ENCODE measurements around the gene MAGEB17. TPM values are rescaled to one million over a fixed set of nuclear protein-coding genes. Genes with fewer than 3 reads are reported as not detected.
"Not testable (repeated sequence)": the region's sequence is repeated elsewhere in the genome, so short reads cannot be mapped to it uniquely, and the experiment has no call there.

MAGEB17 gene
- total RNA-seq, 1 experiment from 2014 or later = not detected

GRCh38 chrX:16144420-16144819 lies 22.9 kb upstream of the MAGEB17 start:
- H3K9ac ChIP-seq (ENCODE audit: low read length) = no peak overlapping the region
- H3K79me2 ChIP-seq (ENCODE audit: insufficient read depth, low read length) = no peaks in the 10 kb centered on the region
- RAD21 ChIA-PET (ENCODE audit: low non-redundant PET in 1 of 2, low total read pairs in 2 of 2, uncharacterized antibody in 2 of 2, unreplicated experiment in 2 of 2) = no interaction called here
- H4K20me1 ChIP-seq (ENCODE audit: insufficient read depth) = no peaks in the 10 kb centered on the region
- no peak overlapping the region for H3K27ac ChIP-seq (ENCODE audit: low read depth, low read length)
- CTCF ChIA-PET = no interaction called here
- no peak overlapping the region for H3K4me2 ChIP-seq (ENCODE audit: low read length)
- POLR2A ChIA-PET = no interaction called here
- H3K27me3 ChIP-seq (ENCODE audit: insufficient read depth, low read length) = no peaks in the 10 kb centered on the region
- intact Hi-C loops (cut with micrococcal nuclease) = no loop called here
- no peak overlapping the region for H3K4me3 ChIP-seq (replicated peaks in 1 of 2; ENCODE audit: low read depth in 1 of 2, low read length in 2 of 2)
- H3K4me1 ChIP-seq (ENCODE audit: control insufficient read depth in 1 of 2, insufficient read depth in 2 of 2, low read length in 2 of 2) = peaks cover 0 to 13% of the 10 kb centered on the region in 2 experiments; a peak in 1 of 4 replicates
- DNase-seq (ENCODE audit: low read depth, low spot score) (no peak), ATAC-seq (no peak)
- H3K36me3 ChIP-seq (ENCODE audit: control insufficient read depth in 1 of 2, insufficient read depth in 2 of 2, low read length in 2 of 2) = no peaks in the 10 kb centered on the region
- no TSS peak for BruUV-seq (replicated peaks)
- H3K9me3 ChIP-seq (ENCODE audit: control insufficient read depth in 1 of 2, insufficient read depth in 1 of 2, low read depth in 1 of 2, low read length in 2 of 2) = no peaks in the 10 kb centered on the region
- no peaks in the 10 kb centered on the region for H3K9me2 ChIP-seq (ENCODE audit: insufficient read depth)
- H2AFZ ChIP-seq (ENCODE audit: low read depth, low read length, poor library complexity, severe bottlenecking) = no peak overlapping the region
- TF ChIP-seq EZH2 (IDR thresholded peaks at IDR 0.05) (no peak), CEBPB (IDR thresholded peaks at IDR 0.05; ENCODE audit: low read depth) (no peak), ZBTB33 (IDR thresholded peaks at IDR 0.05; ENCODE audit: extremely low read depth, insufficient replicate concordance, low read length) (no peak), SIN3A (IDR thresholded peaks at IDR 0.05; ENCODE audit: low read depth) (no peak), EGR1 (IDR thresholded peaks at IDR 0.05; ENCODE audit: low read depth) (no peak), SP1 (IDR thresholded peaks at IDR 0.05; ENCODE audit: low read depth) (no peak), FOSL1 (IDR thresholded peaks at IDR 0.05; ENCODE audit: low read depth) (no peak), EZH2phosphoT487 (IDR thresholded peaks at IDR 0.05; ENCODE audit: borderline replicate concordance) (no peak), POLR2A (IDR thresholded peaks at IDR 0.05; ENCODE audit: borderline replicate concordance, extremely low read depth, insufficient read depth, insufficient read length) (no peak), MAX (IDR thresholded peaks at IDR 0.05) (no peak), CTCF (IDR thresholded peaks at IDR 0.05 in 2 of 3, conservative IDR thresholded peaks at IDR 0.05 in 1 of 3; ENCODE audit: borderline replicate concordance in 1 of 3, insufficient read depth in 1 of 3, low read depth in 2 of 3, low read length in 2 of 3) (no peak), CBX3 (IDR thresholded peaks at IDR 0.05; ENCODE audit: low read depth) (no peak)

- H3K9me2 ChIP-seq (ENCODE audit: insufficient read depth); H3K27me3 ChIP-seq (ENCODE audit: insufficient read depth, low read length); POLR2A ChIA-PET; ATAC-seq; H4K20me1 ChIP-seq (ENCODE audit: insufficient read depth); H3K4me2 ChIP-seq (ENCODE audit: low read length); CTCF ChIA-PET; DNase-seq (ENCODE audit: low read depth, low spot score); BruUV-seq (replicated peaks); intact Hi-C loops (cut with micrococcal nuclease); H3K9ac ChIP-seq (ENCODE audit: low read length); H3K79me2 ChIP-seq (ENCODE audit: insufficient read depth, low read length); H2AFZ ChIP-seq (ENCODE audit: low read depth, low read length, poor library complexity, severe bottlenecking); H3K4me3 ChIP-seq (replicated peaks in 1 of 2; ENCODE audit: low read depth in 1 of 2, low read length in 2 of 2); RAD21 ChIA-PET (ENCODE audit: low non-redundant PET in 1 of 2, low total read pairs in 2 of 2, uncharacterized antibody in 2 of 2, unreplicated experiment in 2 of 2); H3K27ac ChIP-seq (ENCODE audit: low read depth, low read length); H3K9me3 ChIP-seq (ENCODE audit: control insufficient read depth in 1 of 2, insufficient read depth in 1 of 2, low read depth in 1 of 2, low read length in 2 of 2); H3K36me3 ChIP-seq (ENCODE audit: control insufficient read depth in 1 of 2, insufficient read depth in 2 of 2, low read length in 2 of 2): not testable (repeated sequence)
- H3K4me1 ChIP-seq (ENCODE audit: control insufficient read depth in 1 of 2, insufficient read depth in 2 of 2, low read length in 2 of 2) = peaks cover 0 to 15% of the 10 kb centered on the region in 2 experiments; a peak in 1 of 4 replicates
Measured at GRCh38 chrX:16145093-16145492, 22.2 kb upstream of the MAGEB17 start.

Data from HCT116 (cell line).